Measurements from ENCODE around the gene PLXNA4.

DNA sequence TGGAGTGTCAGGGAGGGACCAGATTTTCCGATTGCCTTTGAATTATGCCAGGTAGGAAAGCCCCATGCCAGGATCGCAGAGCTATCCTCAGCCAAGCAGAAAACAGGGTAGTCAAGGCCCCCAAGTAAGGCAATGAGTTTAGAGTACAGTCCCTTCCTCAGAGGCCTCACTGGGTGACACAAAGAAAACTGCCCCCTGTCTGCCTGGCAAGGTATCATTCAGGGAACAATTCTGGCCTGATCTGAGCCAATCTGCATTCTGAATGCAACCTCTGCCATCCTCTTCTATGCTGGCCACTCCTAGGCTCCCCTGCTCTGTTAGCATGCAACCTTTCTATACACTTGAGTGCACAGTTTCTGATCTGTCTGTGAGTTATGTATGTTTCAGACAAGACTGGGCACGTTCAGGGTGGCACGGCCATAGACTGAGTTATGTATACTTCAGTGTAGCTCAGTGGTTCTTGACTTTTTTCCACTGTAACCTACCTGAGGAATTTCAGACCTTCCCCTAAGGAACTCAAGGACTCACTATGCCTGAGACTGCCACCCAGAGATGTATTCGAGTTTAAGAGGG is 336.8 kb downstream of the PLXNA4 start:
- TF ChIP-seq, protein P1, sequence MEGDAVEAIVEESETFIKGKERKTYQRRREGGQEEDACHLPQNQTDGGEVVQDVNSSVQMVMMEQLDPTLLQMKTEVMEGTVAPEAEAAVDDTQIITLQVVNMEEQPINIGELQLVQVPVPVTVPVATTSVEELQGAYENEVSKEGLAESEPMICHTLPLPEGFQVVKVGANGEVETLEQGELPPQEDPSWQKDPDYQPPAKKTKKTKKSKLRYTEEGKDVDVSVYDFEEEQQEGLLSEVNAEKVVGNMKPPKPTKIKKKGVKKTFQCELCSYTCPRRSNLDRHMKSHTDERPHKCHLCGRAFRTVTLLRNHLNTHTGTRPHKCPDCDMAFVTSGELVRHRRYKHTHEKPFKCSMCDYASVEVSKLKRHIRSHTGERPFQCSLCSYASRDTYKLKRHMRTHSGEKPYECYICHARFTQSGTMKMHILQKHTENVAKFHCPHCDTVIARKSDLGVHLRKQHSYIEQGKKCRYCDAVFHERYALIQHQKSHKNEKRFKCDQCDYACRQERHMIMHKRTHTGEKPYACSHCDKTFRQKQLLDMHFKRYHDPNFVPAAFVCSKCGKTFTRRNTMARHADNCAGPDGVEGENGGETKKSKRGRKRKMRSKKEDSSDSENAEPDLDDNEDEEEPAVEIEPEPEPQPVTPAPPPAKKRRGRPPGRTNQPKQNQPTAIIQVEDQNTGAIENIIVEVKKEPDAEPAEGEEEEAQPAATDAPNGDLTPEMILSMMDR (IDR thresholded peaks at IDR 0.05) = no peak
- TF ChIP-seq TEAD4 (CRISPR knock-in tag; IDR thresholded peaks at IDR 0.05) = no peak
- TF ChIP-seq, protein P2, sequence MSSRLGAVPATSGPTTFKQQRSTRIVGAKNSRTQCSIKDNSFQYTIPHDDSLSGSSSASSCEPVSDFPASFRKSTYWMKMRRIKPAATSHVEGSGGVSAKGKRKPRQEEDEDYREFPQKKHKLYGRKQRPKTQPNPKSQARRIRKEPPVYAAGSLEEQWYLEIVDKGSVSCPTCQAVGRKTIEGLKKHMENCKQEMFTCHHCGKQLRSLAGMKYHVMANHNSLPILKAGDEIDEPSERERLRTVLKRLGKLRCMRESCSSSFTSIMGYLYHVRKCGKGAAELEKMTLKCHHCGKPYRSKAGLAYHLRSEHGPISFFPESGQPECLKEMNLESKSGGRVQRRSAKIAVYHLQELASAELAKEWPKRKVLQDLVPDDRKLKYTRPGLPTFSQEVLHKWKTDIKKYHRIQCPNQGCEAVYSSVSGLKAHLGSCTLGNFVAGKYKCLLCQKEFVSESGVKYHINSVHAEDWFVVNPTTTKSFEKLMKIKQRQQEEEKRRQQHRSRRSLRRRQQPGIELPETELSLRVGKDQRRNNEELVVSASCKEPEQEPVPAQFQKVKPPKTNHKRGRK (CRISPR knock-in tag; IDR thresholded peaks at IDR 0.05; ENCODE audit: borderline replicate concordance) = no peak
- no peak for TF ChIP-seq TEAD1 (CRISPR knock-in tag; IDR thresholded peaks at IDR 0.05)
- no peak for TF ChIP-seq FOXJ3 (CRISPR knock-in tag; IDR thresholded peaks at IDR 0.05; ENCODE audit: borderline replicate concordance)
- TF ChIP-seq, protein P3, sequence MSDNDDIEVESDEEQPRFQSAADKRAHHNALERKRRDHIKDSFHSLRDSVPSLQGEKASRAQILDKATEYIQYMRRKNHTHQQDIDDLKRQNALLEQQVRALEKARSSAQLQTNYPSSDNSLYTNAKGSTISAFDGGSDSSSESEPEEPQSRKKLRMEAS (CRISPR knock-in tag; IDR thresholded peaks at IDR 0.05) = no peak
- TF ChIP-seq, protein P4, sequence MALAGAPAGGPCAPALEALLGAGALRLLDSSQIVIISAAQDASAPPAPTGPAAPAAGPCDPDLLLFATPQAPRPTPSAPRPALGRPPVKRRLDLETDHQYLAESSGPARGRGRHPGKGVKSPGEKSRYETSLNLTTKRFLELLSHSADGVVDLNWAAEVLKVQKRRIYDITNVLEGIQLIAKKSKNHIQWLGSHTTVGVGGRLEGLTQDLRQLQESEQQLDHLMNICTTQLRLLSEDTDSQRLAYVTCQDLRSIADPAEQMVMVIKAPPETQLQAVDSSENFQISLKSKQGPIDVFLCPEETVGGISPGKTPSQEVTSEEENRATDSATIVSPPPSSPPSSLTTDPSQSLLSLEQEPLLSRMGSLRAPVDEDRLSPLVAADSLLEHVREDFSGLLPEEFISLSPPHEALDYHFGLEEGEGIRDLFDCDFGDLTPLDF (CRISPR knock-in tag; IDR thresholded peaks at IDR 0.05) = no peak
- no peak for TF ChIP-seq ELF4 (CRISPR knock-in tag; IDR thresholded peaks at IDR 0.05; ENCODE audit: low read depth)
- no peak for TF ChIP-seq NR2C2 (CRISPR knock-in tag; IDR thresholded peaks at IDR 0.05)
- no peak for TF ChIP-seq NFYB (CRISPR knock-in tag; conservative IDR thresholded peaks at IDR 0.05; ENCODE audit: low read depth)
- TF ChIP-seq ZBTB21 (CRISPR knock-in tag; IDR thresholded peaks at IDR 0.05; ENCODE audit: borderline replicate concordance) = no peak
- TF ChIP-seq ESRRA (CRISPR knock-in tag; IDR thresholded peaks at IDR 0.05; ENCODE audit: borderline replicate concordance) = no peak
- TF ChIP-seq ZNF121 (CRISPR knock-in tag; IDR thresholded peaks at IDR 0.05) = no peak

Measured in WTC11 (cell line).